GM12892 (cell line): ENCODE measurements around the gene SEMA3C.

Experiments used
- POLR2A ChIP-seq: IDR thresholded peaks from 2 replicates; pipeline ENCODE4 v1.6.1; 2011; ENCODE audit warnings: low read depth, low read length, control low read depth
- POLR2AphosphoS5 ChIP-seq: IDR thresholded peaks from 2 replicates; pipeline ENCODE4 v1.6.1; 2011; ENCODE audit warnings: low read depth, low read length, control low read depth

DNA sequence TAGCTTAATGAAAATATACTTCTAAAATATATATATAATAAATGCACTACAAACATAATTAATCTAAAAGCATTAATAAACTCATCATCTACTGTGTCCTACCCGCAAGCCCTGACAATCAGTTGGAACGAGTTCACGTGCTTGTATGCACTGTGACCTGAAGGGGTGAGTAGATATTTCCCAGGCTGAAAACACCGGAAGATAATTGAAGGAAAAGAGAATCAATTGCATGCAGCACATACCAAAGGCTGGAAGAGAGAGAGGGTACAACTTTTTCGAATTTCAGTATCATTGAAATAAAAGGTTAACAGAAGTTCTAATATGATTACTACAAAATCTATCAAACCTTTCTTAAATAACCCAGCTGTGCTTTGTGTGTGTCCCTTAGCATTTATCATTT lies 94.6 kb downstream of the SEMA3C start:
- TF ChIP-seq POLR2A, result no peak
- TF ChIP-seq POLR2AphosphoS5, result no peak
